Esophagus squamous epithelium (tissue), 5 donors: ENCODE data around the gene PFN2. TPM values are rescaled to one million over a fixed set of nuclear protein-coding genes. Genes with fewer than 3 reads are reported as not detected.

Experiments used
- DNase-seq: peaks from one replicate; lab custom pipeline; 2025; lab: John Stamatoyannopoulos, UW
- H3K27ac ChIP-seq, 4 donors: fragments of 200-600 bp; sonication (generic); one replicate each; pipeline ENCODE4 v1.5.1; 2016 to 2019; ENCODE audit warnings: mild to moderate bottlenecking in 1 of 4
- H3K27me3 ChIP-seq, 4 donors: fragments of 200-600 bp; sonication (generic); 1 replicate in 3 of 4; 2 replicates in 1 of 4; pipeline versions ENCODE4 v1.5.1 to v1.6.0; 2017 to 2021; ENCODE audit warnings: antibody characterized with exemption in 1 of 4
- H3K36me3 ChIP-seq, 3 donors: fragments of 200-600 bp; sonication (generic); one replicate each; pipeline ENCODE4 v1.5.1; 2016 to 2019
- H3K4me1 ChIP-seq, 3 donors: fragments of 200-600 bp; sonication (generic); one replicate each; pipeline ENCODE4 v1.5.1; 2017 to 2019
- H3K4me3 ChIP-seq, 4 donors: fragments of 200-600 bp; sonication (generic); 1 replicate in 3 of 4; 2 replicates in 1 of 4; pipeline ENCODE4 v1.5.1; 2016 to 2019; ENCODE audit warnings: mild to moderate bottlenecking in 2 of 4, moderate library complexity in 1 of 4
- H3K9me3 ChIP-seq, 3 donors: fragments of 200-600 bp; sonication (generic); one replicate each; pipeline ENCODE4 v1.5.1; 2016 to 2019
- POLR2A ChIP-seq, 4 donors: fragments of 450-650 bp; IDR thresholded peaks; one replicate each; pipeline ENCODE4 v1.6.1; 2017; ENCODE audit warnings: antibody characterized with exemption in 4 of 4, mild to moderate bottlenecking in 4 of 4, moderate library complexity in 3 of 4
- WGBS, 2 donors: methylation state at CpG; one replicate each; pipeline ENCODE4 v1.1.5; 2018; 5-methylcytosine and 5-hydroxymethylcytosine counted together
- intact Hi-C: fragments of 100-400 bp; cut with DNase I; formaldehyde crosslinking; loops from one replicate; pipeline ENCODE4 v1.15.0; 2022
- total RNA-seq, 4 donors: library from RNA; depleted of rRNA; stranded (reverse); fragments of >200 nt; gene quantifications; one replicate each; pipeline ENCODE4 v1.1.0, GENCODE V29; 2016
- TF ChIP-seq, protein P1 (sequence below), 6 experiments: fragments of 450-650 bp in 4 of 6; fragments of 200-600 bp in 2 of 6; sonication (generic) in 2 of 6; IDR thresholded peaks; one replicate each; pipeline ENCODE4 v1.5.1; 2016 to 2019; ENCODE audit warnings: antibody characterized with exemption in 6 of 6, mild to moderate bottlenecking in 4 of 6, moderate library complexity in 4 of 6
- donor health status: DM: yes; HTN: yes; CAD: no.

Gene PFN2
- total RNA-seq, 4 donors from 2014 or later, result 7.8 to 39.3 (median 26.6) TPM

DNA sequence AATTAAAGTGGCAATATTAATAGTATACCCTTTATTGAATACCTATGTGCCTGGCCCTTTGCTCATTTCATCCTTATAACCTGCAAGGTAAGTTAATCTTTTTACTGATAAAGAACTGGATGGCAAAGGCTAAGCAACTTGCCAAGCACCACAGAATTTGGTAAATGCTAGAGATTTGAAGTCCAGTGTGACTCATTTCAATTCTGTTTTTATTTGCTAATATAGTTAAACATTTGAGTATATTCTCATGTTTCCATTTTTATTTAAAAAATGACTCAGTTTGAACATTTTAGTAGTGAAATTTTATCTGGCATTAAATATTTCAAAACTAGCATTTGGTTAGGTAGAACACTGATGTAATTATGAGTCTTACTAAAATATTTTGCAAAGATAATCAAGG, 11.3 kb downstream of the PFN2 start:
- H3K4me1 ChIP-seq, result peaks cover 0 to 16% (median 0%) of the 10 kb centered on the region in 3 donors
- intact Hi-C loops, result no loop called here
- no peaks in the 10 kb centered on the region for H3K9me3 ChIP-seq
- H3K4me3 ChIP-seq, result no peak overlapping the region
- TF ChIP-seq POLR2A (IDR thresholded peaks at IDR 0.05), result no peak
- TF ChIP-seq, protein P1, sequence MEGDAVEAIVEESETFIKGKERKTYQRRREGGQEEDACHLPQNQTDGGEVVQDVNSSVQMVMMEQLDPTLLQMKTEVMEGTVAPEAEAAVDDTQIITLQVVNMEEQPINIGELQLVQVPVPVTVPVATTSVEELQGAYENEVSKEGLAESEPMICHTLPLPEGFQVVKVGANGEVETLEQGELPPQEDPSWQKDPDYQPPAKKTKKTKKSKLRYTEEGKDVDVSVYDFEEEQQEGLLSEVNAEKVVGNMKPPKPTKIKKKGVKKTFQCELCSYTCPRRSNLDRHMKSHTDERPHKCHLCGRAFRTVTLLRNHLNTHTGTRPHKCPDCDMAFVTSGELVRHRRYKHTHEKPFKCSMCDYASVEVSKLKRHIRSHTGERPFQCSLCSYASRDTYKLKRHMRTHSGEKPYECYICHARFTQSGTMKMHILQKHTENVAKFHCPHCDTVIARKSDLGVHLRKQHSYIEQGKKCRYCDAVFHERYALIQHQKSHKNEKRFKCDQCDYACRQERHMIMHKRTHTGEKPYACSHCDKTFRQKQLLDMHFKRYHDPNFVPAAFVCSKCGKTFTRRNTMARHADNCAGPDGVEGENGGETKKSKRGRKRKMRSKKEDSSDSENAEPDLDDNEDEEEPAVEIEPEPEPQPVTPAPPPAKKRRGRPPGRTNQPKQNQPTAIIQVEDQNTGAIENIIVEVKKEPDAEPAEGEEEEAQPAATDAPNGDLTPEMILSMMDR (IDR thresholded peaks at IDR 0.05), result no peak
- H3K36me3 ChIP-seq, result peaks cover 0 to 27% (median 0%) of the 10 kb centered on the region in 3 donors
- H3K27me3 ChIP-seq, result no peaks in the 10 kb centered on the region
- no peak overlapping the region for H3K27ac ChIP-seq
- DNase-seq, result no peak

DNA sequence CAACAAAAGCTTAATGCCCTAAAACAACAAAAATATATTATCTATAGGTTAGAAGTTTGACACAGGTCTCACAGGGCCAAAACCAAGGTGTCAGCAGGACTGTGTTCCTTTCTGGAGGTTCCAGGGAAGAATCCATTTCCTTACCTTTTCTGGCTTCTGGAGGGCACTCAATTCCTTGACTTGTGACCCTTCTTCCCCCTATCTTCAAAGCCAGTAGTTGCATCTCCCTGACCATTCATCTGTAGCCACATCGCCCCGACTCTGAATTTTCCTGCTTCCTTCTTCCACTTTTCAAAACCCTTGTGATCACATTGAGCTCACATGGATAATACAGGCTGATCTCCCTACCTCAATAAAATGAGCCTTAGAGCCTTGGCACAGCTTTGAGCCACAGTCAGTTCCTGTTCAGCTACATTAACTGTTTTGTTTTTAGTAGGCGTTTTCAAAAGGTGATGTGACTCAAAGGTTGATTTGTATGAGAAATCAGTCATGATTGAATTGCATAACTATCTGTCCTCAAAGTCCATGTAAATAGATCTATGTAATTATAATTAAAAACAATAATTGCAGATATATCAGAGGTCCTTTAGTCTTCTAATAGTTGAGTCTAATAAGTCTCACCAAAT, 12.4 kb downstream of the PFN2 start:
- peaks cover 0 to 10% (median 0%) of the 10 kb centered on the region in 3 donors for H3K4me1 ChIP-seq
- intact Hi-C loops, result no loop called here
- H3K27me3 ChIP-seq, result no peaks in the 10 kb centered on the region
- H3K9me3 ChIP-seq, result no peaks in the 10 kb centered on the region
- H3K36me3 ChIP-seq, result peaks cover 0 to 20% (median 0%) of the 10 kb centered on the region in 3 donors
- no peak overlapping the region for H3K27ac ChIP-seq
- no peak for DNase-seq
- no peak overlapping the region for H3K4me3 ChIP-seq
- WGBS, 2 donors, result 54 to 62% methylated on average over 3 of the region's 3 CpGs
- TF ChIP-seq, protein P1 (IDR thresholded peaks at IDR 0.05), result peak in 1 of 6 experiments; percentile 29
- TF ChIP-seq POLR2A (IDR thresholded peaks at IDR 0.05), result no peak

DNA sequence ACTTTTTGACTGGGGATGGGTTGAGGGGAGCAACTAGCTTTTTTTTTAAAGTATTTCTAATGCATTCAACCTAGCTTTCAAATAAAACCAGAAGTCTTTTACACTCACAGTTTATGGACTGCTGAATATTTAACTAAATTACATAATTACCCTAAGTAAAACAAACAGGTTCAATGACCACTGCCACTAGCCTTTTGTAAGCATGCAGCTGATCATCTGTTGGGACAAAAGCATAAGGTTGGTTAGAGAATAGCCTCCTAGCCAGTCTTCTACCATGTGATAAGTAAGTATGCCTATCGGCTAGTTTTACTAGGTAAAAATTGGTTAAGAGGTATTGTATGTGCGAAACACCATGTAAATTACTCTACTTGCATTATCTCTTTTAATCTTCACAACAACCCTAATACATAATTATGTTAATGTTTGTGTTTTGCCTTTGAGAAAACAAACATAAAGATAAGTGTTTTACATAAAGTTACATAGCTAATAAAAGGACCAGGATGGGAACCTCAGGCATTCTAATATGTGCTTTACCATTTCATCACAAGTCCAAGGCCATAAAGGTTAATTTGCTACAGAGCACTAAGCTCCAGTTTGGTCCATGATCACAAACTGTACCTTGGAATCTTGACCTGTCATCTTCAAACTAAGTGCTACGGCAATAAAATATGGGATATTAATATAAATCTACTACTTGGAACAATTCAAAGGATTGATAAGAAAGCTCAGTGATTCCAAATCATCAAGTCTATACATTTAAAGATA, 13.2 kb downstream of the PFN2 start:
- Histone ChIP-seq H3K36me3 (peaks cover 0 to 20% (median 0%) of the 10 kb centered on the region in 3 donors), H3K4me3 (no peak overlapping the region), H3K4me1 (peaks cover 0 to 10% (median 0%) of the 10 kb centered on the region in 3 donors), H3K27me3 (no peaks in the 10 kb centered on the region), H3K27ac (no peak overlapping the region), H3K9me3 (no peaks in the 10 kb centered on the region)
- intact Hi-C loops, result no loop called here
- TF ChIP-seq POLR2A (IDR thresholded peaks at IDR 0.05), result no peak
- TF ChIP-seq, protein P1 (IDR thresholded peaks at IDR 0.05), result no peak
- no peak for DNase-seq
- 96 to 100% methylated on average over 3 of the region's 3 CpGs for WGBS, 2 donors

DNA sequence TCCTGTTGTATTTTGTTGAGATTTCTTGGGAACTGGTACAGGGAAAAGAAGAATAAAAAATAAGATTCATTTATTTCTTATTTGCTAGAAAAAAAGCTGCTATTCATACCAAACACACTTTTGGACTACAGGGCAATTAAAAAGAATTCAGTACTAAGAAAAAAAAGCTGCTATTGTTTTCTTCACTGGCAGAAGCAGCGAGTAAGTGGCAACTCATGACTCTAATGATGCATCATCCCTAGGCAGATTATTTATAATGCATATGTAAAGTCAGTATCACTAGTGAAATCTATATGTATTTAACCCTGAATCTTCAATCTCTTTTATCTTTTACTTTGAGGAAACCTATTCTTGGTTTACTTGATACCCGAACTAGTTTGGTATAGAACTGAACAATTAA, 15.2 kb downstream of the PFN2 start:
- Histone ChIP-seq H3K4me3 (no peak overlapping the region), H3K4me1 (peaks cover 0 to 10% (median 0%) of the 10 kb centered on the region in 3 donors), H3K9me3 (no peaks in the 10 kb centered on the region), H3K27ac (no peak overlapping the region), H3K36me3 (peaks cover 0 to 12% (median 0%) of the 10 kb centered on the region in 3 donors), H3K27me3 (no peaks in the 10 kb centered on the region)
- DNase-seq, result no peak
- TF ChIP-seq, protein P1 (IDR thresholded peaks at IDR 0.05), result no peak
- no peak for TF ChIP-seq POLR2A (IDR thresholded peaks at IDR 0.05)
- intact Hi-C loops, result no loop called here
- WGBS, 2 donors, result 69 to 83% methylated on average over 2 of the region's 2 CpGs

DNA sequence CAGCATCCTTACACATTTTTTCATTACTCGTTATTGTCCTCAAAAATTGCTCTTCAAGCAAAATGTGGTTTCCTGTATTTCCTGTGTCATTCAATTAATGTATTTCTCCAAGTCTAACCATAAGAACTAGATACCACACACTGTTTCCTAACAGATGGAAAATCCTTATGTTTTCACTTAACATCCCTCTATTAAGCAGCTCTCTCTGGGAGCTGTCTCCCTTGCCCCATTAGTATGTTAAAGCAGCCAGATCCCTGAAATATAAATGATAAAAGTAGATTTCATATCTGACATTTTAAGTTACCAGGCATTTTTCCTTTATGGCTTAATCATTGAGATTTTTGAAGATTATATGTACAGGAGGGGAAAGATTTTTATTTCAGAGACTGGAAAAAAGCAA, 15.9 kb downstream of the PFN2 start:
- intact Hi-C loops, result no loop called here
- Histone ChIP-seq H3K4me3 (no peak overlapping the region), H3K4me1 (peaks cover 0 to 10% (median 0%) of the 10 kb centered on the region in 3 donors), H3K36me3 (peaks cover 0 to 8% (median 0%) of the 10 kb centered on the region in 3 donors), H3K27me3 (no peaks in the 10 kb centered on the region), H3K27ac (no peak overlapping the region), H3K9me3 (no peaks in the 10 kb centered on the region)
- WGBS, 2 donors, result 48 to 62% methylated on average over 1 of the region's 1 CpG
- DNase-seq, result no peak
- no peak for TF ChIP-seq POLR2A (IDR thresholded peaks at IDR 0.05)
- TF ChIP-seq, protein P1 (IDR thresholded peaks at IDR 0.05), result no peak
